Left cardiac atrium (tissue), 4 donors: ENCODE measurements around the gene MBD6. TPM values are rescaled to one million over a fixed set of nuclear protein-coding genes. Genes with fewer than 3 reads are reported as not detected.

Experiments
- ATAC-seq, 2 donors: fragments of 200-7000 bp; cut with Tn5 transposase; one replicate each; pipeline ENCODE4 v1.9.1; 2020; ENCODE audit warnings: mild to moderate bottlenecking in 2 of 2, moderate library complexity in 2 of 2
- DNase-seq: peaks from one replicate; pipeline ENCODE4 v3.0.0-alpha.2; 2020
- intact Hi-C, 2 donors: fragments of 100-400 bp; cut with DNase I; formaldehyde crosslinking; loops; one replicate each; pipeline versions ENCODE4 v1.14.1 to v1.15.1; 2022 to 2023
- long read RNA-seq: library from polyadenylated mRNA; unstranded; transcript quantifications from one replicate; pipeline ENCODE4 v2.0.0, GENCODE V29; 2021
- total RNA-seq, 2 donors: library from RNA; stranded (reverse); fragmentation: NEBNext Ultra II Directional; extraction: Animal tissue kit (Norgen Biotek cat#: 25700); gene quantifications; one replicate each; pipeline ENCODE4 v1.2.1, GENCODE V29; 2021
- donor health status: DM: no; HTN: yes; CAD: no.
- donor health status: DM: no; HTN: yes; CAD: no; lungs with severe emphysema.
- donor health status: DM: yes; HTN: yes; CAD: no.
- donor health status: Dilated cardiomyopathy.

MBD6 gene, protein sequence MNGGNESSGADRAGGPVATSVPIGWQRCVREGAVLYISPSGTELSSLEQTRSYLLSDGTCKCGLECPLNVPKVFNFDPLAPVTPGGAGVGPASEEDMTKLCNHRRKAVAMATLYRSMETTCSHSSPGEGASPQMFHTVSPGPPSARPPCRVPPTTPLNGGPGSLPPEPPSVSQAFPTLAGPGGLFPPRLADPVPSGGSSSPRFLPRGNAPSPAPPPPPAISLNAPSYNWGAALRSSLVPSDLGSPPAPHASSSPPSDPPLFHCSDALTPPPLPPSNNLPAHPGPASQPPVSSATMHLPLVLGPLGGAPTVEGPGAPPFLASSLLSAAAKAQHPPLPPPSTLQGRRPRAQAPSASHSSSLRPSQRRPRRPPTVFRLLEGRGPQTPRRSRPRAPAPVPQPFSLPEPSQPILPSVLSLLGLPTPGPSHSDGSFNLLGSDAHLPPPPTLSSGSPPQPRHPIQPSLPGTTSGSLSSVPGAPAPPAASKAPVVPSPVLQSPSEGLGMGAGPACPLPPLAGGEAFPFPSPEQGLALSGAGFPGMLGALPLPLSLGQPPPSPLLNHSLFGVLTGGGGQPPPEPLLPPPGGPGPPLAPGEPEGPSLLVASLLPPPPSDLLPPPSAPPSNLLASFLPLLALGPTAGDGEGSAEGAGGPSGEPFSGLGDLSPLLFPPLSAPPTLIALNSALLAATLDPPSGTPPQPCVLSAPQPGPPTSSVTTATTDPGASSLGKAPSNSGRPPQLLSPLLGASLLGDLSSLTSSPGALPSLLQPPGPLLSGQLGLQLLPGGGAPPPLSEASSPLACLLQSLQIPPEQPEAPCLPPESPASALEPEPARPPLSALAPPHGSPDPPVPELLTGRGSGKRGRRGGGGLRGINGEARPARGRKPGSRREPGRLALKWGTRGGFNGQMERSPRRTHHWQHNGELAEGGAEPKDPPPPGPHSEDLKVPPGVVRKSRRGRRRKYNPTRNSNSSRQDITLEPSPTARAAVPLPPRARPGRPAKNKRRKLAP
- 10 to 100 TPM; 35.7 to 41.5 TPM for total RNA-seq
- long read RNA-seq, partial matches to known transcripts, result 1 of 3 reads
- long read RNA-seq, other reads (novel, unspliced or antisense), result 2 of 3 reads

DNA sequence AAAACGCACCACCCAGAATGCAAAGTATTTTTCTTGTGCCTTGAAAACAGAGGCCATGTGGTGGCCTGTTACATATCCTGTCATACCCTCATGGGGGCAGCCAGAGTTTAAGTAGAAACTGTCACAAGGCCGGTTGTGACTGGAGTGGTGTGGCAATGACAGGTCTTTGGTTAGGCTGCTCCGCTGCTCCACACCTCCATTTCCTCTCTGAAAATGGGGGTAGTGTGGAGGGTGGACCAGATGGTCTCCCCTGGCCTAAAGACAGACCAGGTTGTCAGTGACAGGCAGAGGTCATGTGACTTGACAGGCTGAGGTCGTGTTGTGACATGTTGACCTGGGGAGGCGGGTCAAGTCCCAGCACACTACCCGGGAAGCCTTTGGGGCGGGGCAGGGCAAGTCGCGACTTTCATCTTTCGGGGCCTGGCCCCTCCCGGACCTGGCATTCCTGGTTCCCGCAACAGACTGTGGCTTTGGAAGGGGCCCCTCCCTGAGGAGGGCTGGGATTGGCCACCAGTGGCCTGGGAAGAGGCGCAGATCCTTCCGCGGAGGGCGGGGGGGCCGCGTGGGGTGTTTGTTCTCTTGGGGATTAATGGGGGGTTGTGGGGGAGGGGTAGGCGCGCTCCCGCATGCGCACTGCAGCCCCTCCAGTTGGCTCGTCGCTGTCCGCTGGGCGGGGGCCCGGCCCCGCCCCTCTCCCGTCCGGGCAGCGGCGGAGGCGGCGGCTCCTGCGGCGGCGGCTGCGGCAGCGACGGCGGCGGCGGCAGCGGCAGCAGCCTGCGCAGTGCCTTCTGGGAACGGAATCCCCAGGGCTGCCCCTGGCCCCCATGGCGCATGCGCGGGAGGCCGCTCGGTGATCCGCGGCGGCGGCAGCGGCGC, at the start of gene MBD6:
Gene MBD6 (plus strand): TSS at position 814 of the 876 bp plus-strand sequence. CDS start 1,480 bp downstream, outside the sequence.
- peak; percentile 93 for DNase-seq
- intact Hi-C loops, result no loop called here
- ATAC-seq, result peak; percentile 37 to 45

DNA sequence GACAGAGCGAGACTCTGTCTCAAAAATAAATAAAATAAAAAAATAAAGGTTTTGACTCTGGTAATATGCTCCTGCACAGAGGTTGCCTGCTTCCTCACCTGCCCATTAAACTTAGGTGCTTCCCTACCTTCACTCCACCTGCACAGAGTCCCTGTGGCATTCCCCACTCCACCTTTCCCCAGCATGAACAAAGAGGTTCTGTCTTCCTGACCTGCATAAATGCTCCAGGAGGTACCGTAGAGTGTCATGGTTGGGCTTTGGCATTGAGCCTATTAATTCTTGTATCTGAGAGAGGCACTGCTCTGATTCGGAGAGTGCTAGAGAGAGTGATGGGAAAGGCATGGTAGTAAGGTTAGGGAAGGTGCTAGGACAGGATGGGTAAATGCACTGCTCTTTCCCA, 49.2 kb upstream of the MBD6 start:
- ATAC-seq, result no peak
- DNase-seq, result no peak
- intact Hi-C loops, result no loop called here

DNA sequence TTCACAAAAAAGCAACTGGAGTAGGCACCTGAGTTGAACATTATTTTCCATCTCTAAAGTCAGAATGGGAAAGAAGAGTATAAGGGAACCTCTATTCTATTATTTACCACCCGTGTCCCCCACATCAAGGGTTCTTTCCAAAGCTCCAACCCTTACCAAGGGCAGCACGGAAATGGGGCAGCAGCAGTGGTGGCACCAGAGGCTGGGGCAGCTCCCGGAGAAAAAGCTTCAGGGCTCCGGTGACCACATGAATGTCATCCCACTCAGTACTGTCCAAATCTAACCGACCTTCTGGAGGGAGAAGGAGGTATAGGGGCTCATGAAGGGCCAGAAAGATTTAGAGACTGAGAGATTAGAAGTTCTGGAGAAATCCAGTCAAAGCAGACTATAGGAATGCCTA, 48.7 kb upstream of the MBD6 start:
- no peak for ATAC-seq
- intact Hi-C loops, result no loop called here
- DNase-seq, result no peak

DNA sequence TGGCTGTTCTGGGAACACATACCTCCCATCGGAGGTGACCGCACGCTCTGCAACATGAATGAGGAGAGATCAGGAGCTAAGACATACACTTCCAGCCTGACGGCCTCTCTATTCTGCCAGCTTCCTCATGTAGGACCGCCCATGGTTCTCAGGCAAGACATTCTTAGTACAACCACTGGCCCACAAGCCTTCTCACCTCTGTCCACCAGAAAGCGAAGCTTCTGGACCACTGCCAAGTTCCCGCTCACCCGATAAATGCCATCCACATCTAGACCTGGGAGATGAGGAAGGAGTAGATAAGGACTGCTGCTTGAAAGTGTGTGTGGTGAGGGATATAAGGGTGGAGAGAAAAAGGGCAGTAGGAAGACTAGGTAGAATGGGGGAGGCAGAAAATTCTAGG, 48.2 kb upstream of the MBD6 start:
- ATAC-seq, result no peak
- intact Hi-C loops, result no loop called here
- no peak for DNase-seq

DNA sequence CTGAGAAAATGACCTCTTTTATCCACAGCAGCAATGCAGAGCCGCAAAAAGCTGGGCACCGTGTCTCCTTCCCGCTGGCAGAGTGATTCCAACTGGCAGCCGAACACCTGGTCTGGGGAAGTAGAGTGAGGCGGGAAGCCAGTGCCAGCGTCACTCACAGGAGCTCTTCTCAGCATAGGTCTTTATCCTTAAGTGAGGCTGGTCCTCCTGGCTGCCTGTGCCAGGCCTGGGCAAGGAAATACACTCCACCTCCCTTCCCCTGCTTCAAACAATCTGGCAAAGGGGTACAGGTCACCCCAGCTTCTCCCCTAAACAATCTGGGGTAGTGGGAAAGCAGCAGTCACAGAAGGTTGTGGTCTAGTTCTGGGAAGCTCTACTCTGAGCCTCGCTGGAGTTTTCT, 47.8 kb upstream of the MBD6 start:
- ATAC-seq (no peak), DNase-seq (no peak)
- intact Hi-C loops, result no loop called here

DNA sequence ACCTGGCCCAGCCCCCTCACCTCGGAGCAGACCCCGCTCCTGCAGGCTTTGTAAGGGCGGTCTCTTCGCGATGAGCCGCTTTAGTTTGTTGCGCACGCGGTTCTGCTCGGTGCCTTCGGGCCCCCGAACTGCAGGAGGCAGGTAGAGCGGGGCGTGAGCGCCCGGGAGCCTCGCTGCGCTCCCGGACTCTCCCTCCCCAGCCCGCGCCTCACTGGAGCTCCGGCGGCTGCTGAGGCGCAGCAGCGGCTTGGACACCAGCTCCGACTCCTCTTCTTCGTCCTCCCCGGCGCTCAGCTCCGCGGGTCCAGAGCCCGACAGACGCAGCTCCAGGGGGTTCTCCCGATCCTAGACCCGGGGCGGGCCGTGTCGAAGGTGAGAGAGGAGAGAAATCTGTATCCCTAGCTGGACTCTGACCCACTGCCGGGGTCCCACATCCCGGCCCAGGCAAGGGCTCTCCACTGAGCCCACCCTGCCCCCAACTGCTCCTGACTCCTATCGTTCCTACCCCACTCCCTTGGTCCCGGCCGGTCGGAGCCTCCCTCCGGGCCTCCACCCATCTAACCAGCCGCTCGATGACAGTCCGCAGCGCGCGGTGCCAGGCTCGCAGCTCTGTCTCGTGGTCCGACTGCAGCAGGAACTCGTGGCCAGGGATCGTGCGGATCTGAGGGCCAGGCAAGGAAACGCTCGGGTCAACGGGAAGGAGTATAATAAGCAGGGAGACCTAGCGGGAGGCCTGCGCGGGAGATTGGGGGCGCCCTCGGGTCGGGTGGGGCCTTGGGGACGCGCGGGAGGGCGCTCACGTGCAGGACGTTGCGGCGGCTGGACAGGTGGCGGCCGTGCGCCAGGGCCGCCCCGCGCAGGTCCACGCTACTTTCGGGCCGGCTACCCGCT, 47.1 kb upstream of the MBD6 start:
- intact Hi-C loops, result no loop called here
- ATAC-seq (peak; percentile 40 to 42), DNase-seq (peak; percentile 48)

DNA sequence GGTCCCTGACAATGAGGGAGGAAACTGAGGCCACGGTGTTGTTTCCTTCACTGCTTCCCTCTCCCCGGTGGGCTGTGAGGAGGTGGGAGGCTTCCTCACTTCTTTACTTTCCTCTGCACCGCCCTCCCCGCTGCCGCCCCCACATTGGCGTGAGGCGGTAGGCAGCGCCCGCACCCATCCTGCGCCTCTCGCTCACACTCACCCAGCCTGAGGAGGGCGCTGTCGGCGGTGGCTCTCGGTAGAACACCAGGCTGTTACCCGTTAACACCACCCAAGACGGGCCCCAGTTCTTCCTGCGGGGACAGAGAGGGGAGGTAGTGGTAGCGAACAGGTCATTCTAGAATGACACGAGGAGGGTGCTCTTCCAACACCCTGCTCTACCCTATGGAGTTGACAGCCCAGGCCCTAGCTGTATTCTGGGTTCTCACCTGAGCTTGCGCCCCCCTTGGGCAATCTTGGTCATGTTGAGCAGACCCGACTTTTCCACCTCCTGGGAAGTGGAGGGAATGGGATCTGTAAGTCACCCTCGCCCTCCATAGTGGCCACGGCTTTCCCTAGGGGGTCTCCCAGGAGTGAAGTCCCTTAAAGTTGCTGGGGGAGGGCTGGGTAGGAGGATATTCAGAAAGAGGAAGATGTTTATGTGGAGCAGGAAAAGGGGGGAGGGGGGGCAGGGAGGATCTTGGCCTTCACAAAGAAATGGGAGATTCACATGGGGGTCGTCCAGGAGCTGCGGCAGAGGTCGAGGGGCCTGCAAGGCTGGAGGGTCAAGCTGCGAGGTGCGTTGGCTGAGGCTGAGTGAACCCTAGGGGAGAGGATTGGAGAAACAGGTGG, 46.2 kb upstream of the MBD6 start:
- intact Hi-C loops, result no loop called here
- no peak for DNase-seq
- ATAC-seq, result peak; percentile 4 to 13

DNA sequence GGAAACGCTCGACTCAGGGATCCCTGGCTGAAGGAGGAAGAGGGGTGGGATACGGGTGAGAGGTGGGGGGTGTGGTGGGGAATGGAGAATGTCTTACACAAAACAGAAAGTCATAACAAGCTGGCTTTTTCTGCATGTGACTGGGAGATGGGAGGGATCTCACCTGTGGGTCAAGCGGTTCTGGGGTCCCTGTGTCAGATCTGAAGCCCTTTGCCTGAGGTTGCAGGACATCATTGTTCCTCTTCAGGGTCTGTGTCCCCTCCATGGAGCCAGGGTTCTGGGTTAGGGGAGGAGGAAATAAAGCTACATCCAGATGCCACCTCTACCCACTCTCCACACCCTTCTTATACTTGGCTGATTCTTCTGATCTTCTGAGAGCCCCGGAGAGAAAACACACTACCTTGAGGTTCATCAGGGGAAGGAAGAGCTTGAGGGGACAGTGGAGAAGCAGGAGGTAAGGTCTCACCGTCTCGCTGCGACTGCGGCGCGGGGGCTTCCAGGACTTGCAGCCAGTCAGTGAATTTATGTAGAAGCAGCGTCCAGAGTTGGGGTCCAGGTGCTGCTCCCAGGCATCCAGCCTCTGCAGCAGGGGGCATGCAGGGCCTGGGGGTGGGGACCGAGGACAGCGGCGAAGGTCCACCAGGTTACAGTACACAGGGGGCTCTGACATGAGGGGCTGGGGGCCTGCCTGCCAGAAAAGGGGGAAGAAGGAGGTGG, 45.5 kb upstream of the MBD6 start:
- no peak for ATAC-seq
- intact Hi-C loops, result no loop called here
- DNase-seq, result no peak

DNA sequence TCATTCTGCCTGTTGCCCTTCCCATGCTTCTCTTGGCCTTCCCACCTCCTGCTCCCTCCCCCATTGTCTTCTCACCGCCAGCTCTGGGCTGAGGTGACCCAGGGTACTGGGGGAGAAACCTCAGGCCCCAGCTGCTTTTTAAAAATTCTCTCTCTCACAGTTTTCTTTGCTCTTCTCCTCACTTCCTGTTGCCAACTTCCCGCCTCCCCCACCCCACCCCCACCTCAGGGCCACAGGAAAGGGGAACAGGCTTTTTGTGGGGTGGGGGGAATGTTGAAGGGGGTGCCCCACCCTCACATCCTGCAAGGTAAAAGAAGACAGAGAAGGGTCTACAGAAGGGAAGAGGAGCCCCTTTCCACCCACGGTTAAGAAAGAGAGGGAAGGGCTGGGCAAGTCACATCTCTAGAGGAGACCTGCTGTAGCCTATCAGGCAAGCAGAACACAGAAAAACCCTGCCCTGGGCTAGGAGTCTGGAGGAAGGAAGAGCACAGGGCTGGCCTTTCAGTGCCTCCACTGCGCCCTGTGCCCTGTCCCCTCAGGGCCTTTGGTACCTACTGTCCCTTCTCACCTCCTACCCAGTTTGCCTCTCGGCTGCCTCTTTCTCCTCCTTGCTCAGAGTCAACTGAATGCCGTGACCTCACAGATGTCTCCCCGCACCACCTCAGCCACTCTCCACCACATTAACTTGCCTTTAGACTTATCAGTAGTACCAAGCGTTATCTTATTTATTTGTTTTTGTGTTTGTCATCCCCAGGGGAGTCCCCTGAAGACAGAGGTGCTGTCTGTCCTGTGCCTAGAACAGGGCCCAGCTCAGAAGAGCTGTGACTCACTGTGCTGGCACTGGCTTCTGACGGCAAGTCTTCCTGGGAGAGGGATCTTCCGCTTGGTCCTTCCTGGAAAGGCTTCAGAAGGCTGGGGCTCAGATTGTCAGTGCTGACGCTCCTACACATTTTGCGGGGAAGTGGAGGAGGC, 44.6 kb upstream of the MBD6 start:
- ATAC-seq, result peak; percentile 16 to 56
- intact Hi-C loops, result no loop called here

DNA sequence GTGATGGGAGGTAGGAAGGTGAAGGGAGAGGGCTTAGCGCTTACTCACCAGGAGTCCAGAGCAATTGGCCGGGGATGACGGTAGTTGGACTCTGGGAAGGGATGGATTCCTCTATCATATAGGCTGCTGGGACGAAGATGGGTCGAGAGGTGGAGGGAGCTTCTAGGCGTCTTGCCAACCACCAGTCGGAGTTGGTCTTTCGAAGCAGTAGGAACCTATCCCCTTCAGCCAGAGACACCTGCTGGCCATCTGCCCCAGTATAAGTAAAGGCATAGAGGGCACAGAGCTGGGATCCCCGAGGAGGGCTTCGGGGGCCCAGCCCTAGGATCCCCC, 43.6 kb upstream of the MBD6 start:
- intact Hi-C loops, result no loop called here
- ATAC-seq, result no peak
- no peak for DNase-seq

More for the DNA sequence above, 44.6 kb upstream of the MBD6 start:
- no peak for DNase-seq

DNA sequence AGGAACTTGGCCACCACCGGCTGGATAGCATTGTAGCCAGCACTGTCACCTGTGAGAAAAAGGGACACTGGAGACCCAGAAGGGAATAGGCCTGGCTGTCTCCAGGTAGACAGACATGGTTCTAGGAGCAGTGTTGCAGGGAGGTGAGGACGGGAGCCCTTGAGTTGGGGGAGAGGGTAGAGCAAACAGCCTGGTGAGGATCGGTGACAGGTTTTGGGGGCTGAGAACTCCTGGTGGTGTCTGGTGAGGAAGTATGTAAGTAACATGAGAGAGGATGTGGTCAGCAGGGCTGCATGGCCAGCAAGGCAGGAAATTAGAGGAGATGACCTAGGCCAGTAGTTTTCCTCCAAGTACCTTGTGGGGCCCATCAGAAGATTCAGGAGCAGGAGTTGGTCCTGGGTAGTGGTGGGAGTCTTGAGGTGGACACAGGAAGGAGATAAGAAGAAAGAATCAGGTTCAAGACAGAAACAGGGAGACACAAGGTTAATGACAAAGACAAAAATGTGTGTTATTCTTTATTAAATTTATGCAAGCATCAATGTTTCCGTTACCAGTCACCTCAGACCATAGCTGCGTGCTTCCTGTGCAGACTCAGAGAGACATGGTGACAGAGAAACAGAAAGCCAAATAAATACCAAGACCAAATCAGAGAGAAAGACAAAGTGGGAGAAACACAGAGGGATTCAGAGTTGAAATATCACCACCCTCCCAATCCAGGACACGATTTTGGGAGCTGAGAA, 43.1 kb upstream of the MBD6 start, which contains the start of gene ARHGAP9:
Gene ARHGAP9 (minus strand): TSS at position 491 of the 740 bp plus-strand sequence. CDS start 460 bp downstream, at position 31.
- intact Hi-C loops, result no loop called here
- ATAC-seq (peak in 1 of 2 donors; percentile 31), DNase-seq (no peak)

DNA sequence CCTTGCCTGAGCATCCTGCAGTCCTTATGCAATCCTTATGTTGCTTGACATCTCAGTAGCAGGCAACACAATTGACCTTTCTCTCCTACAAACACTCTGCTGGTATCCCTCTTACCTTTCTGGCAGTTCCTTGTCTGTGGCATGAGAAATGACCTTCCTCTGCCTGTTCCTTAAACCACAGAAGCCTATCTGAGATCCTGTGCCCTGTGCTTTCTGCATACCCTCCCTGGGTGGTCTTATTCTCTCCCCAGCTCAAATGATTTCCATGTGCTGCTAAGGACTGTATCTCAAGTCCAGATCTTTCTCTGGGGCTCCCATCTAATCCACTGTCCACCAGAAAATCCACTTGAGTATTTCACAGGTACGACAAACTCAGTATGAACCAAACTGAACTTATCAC, 41.0 kb upstream of the MBD6 start:
- ATAC-seq, result no peak
- intact Hi-C loops, result no loop called here
- no peak for DNase-seq

DNA sequence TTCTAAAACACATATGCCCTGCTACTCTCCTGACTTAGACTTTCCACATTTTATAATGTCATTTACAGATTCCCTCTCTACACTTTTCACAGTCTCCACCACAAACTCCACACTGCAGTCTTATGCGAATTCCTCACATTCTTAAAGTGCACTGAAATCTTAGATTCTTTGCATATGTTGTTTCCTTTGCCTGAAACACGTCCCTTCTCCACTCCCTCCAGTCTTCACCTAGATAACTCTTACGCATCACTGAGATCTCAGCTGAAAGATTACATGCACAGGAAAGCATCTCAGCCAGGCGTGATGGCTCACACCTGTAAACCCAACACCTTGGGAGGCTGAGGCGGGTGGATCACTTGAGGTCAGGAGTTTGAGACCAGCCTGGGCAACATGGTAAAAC, 39.2 kb upstream of the MBD6 start:
- ATAC-seq, result no peak
- DNase-seq, result no peak
- intact Hi-C loops, result no loop called here

DNA sequence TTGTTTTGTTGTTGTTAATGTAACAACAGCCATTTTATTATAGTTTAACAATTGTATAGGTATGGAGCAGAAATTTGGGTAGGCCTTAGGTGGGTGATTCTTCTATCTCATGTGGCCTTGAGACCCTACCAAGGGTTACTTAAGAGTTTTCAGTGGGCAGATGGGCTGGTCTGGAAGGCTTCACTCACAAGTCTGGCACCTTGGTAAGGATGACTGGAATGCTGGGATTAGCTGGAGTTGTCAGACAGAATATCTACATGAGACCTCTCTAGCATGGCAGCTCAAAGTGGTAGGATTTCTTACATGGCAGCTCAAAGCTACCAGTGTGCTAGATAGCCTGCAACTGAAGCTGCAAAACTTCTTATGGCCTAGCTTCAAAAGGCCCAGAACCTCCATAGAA, 36.9 kb upstream of the MBD6 start:
- intact Hi-C loops, result no loop called here
- no peak for DNase-seq
- ATAC-seq, result no peak
